Stimulated activated CD8-positive, alpha-beta memory T cell treated with anti-CD3 and anti-CD28 coated beads, Interleukin-7, amount 100 ng/mL, for 48 hours (primary cell): ENCODE results near the gene SHCBP1.

Source experiments
- DNase-seq, 2 donors: peaks; one replicate each; pipeline ENCODE4 v3.0.0-alpha.2; 2020; ENCODE audit warnings: low read depth in 1 of 2; ENCODE audit errors: extremely low read depth in 1 of 2

The SHCBP1 gene

DNA sequence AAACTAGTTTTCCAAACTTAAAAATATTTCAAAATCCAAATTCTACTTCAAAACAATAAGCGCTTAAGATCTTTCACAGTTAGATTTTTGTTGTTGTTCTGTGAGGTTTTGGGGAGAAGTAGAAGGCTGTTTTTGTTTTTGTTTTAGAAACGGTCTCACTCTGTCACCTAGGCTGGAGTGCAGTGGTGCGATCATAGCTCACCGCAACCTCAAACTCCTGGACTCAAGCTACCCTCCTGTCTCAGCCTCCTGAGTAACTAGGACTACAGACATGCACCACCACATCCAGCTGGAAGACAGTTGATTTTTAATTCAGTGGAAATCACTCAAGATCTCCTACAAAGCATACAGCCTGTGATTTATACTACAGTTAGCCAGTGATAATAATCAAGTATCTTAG lies 2.7 kb downstream of the SHCBP1 start:
- DNase-seq, result no peak

DNA sequence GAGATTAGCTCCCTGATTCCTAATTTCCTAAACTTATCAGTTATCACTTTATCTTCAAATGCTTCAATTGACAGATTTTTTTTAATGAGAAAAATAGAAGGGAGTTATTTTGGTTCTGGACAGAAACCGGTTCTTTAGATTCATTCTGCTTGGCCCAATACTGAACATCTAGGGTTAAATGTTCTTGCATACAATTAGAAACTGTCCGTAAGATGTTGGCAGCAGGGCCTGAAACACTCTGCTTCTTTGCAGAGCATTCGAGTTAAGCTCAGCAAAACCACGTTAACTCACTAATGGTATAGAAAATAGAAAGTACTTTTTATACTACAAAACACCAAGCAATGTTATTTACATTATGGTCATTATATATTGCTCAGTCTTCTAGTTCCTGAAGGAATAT lies 7.2 kb downstream of the SHCBP1 start:
- DNase-seq, result no peak

DNA sequence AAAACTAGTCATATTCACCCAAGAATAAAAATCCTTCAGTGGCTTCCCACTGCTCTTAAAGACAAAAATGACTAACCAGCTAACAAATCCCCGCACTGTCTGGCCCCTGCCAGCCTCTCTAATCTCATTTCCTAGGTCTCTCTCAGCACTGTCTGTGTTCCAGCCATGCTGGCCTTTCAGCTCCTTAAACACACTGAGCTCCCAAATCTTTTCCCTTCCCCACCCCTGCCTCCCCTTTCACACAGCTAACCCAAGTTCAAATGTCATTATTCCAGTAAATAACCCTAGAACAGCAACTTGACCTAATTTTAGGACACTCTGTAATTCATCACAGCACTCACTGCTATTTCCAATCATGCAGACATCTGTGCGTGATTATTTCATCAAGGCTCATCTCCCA lies 7.8 kb downstream of the SHCBP1 start:
- DNase-seq, result no peak

DNA sequence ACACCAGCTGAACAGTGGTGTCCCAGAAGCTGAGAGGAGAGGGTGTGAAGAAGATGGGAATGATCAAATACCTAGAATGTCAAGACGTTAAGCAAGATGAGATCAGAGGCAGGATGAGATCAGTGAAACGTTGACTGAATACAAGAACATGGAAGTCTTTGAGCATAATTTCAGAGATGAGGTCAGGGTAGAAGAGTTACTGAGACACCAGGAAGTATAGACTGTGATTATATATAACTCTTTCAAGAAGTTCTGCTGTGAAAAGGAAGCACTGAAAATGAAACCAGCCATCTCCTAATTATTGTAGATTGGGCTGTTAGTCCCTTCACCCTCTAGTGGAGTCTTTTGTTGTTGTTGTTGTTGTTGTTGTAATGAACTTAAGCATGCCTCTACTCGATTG lies 9.1 kb downstream of the SHCBP1 start:
- no peak for DNase-seq

DNA sequence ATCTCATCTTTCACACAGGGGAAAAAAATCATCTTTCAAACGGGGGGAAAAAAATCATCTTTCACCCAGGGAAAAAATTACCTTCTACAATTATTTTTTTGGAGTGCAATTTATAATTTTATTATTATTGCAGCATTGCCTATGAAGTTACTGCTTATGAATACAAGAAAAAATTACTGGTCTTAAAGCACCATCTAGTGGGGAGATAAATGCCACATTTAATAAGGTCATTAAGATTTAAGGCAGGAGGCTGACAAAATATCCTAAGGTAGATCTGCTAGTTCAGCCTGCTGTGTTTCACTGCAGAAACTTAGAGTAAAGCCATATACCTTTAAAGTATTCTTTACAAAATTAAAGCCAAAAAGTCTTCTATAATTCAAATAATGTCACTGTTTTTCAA lies 13.7 kb downstream of the SHCBP1 start:
- no peak for DNase-seq

DNA sequence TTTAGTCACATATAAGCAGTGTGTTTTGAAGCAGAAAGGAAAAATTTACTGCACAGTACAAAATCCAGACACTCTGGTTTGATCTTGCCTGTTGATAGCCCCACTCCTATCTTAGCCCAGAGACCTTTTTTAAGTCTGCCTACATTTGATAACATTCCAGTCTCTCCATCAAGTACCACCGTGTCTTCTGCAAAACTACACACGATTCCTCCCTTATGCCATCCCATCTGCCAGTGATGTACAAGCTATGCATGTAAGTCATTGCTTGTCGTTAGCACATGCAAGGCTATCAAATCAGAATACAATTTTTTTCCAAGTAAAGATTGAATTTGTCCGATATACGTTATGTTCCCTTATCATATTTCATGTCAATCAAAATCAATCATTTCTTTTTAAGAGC lies 14.9 kb downstream of the SHCBP1 start:
- DNase-seq, result no peak

DNA sequence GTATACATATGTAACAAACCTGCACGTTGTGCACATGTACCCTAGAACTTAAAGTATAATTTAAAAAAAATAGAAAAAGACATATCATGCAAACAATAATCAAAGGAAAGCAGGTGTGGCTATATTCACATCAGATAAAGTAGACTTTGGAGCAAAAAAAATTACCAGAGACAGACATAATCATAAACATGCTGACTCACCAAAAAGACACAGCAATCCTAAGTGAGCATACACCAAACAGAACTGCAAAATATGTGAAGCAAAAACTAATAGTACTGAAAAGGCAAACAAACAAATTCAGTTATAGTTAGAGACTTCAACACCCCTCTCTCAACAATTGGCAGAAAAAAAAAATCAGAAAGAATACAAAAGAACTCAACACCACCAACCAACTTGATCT lies 29.9 kb downstream of the SHCBP1 start:
- DNase-seq, result no peak

DNA sequence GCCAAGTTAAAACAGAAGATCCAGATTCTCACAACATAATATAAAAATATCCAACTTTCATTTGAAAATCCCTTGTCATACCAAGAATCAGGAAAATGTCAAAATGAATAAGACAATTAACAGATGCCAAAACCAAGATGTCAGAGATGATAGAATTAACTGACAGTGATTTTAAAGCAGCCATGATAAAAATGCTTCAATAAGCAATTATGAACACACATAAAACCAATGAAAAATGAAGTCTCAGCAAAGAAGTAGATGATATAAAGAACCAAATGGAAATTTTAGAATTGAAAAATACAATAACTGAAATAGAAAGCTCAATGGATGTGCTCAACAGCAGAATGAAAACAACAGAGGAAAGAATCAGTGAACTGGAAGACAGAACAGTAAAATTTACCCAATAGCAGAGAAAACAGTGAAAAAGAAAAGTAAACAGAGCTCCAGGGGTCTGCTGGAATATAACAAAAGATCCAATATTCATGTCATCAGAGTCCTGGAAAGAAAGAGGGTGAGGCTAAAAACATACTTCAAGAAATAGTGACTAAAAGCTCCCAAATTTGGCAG lies 35.1 kb downstream of the SHCBP1 start:
- no peak for DNase-seq

DNA sequence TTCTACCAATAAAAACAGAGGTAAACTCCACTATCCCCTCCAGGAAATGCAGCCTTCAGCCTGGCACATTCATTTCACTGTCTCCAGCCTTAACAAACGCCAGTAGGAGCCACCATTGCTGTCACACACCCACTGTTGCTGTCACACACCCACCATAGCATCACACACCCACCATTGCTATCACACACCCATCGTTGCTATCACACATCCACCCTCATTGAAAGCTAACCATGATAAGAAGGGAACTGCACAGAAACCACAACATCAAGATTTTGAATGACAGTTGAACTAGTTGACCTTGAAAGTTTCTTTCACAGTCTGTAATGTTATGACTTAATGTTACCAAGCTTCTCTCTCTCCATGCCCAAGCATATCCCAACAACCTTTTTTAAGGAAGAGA lies 38.1 kb downstream of the SHCBP1 start:
- DNase-seq, result no peak

DNA sequence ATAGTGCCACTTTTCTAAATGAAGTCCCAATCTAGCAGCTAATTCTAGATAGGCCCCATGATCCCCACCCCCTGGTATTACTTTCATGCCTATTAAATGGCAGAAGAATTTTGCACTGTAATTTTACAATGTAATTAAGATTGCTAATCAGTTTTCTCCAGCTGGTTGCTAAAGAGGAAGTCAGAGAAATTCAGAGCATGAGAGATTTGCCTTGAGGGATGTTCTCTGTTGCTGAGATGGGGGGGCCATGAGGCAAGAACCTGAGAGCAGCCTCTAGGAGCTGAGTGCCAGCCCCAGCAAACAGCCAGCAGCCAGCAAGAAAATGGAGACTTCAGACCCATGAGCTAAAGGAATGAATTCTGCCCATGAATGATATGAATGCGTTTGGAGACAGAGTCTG lies 38.9 kb downstream of the SHCBP1 start:
- no peak for DNase-seq

DNA sequence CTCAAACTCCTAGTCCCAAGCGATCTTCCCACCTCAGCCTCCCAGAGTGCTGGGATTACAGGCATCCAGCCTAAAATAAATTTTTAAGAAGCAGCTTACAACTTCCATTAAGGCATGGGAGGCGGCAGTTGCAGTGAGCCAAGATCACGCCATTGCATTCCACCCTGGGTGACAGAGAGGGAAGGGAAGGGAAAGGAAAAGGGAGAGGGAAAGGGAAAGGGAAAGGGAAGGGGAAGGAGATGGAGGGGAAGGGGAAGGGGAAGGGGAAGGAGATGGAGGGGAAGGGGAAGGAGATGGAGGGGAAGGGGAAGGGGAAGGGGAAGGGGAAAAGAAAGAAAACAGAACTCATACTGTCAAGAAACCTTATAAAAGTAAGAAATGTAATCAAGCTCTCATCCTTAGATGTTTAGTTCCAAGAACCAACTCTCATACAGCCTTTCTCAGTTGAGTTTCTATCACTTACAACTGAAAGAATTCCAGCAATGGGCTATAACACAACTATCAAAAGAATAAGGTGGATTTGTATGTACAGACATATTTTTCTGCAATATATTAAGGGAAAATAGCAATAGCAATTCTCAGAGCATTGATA lies 43.1 kb downstream of the SHCBP1 start:
- no peak for DNase-seq

DNA sequence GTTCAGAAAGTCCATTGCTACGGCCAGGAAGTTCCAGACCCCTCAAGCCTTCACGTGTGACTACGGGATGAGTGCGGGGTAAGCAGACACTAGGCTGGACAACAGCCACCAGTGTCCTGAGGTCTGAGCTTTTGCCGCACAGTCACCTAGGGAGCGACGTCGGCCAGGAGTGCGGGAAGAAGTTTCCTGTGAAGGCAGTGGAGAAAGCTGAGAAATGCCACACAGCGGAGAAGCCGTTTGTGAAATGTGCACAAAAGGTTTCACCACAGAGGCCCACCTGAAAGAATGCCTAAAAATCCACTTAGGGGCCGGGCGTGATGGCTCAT lies 47.4 kb downstream of the SHCBP1 start:
- DNase-seq, result no peak

DNA sequence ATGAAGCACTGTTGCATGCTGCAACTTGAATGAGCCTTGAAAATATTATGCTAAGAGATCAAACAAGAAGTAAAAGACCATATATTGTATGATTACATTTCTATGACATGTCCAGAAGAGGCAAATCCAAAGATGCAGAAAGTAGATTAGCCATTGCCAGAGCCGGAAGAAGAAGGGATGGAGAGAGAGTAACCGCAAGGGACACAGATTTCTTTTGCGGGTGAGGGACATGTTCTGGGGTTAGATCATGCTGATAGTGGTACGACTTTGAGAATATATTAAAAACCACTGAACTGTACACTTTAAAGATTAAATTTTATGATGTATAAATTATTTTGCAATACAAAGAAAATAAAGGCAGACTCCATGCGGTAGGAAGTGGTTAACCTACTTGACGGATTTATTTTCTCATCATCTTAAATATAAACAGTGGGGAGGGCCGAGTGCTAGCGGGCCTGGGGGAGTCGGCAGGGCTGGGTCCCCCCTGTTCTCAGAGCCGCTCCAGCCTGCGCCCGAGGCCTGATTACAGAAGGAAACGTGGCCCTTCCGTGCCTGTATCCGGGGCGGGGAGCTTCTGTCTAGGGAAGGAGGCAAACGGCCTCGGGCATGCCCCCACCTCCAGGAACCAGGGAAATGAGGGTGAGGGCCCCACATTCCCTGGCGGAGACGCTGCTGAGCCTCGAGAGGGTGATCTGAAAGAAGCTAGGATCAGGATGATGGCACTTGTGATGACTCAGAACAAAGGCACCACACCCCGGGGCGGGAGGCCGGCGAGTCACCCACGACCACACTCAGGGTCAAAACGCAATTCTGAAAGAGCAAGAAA lies 48.0 kb downstream of the SHCBP1 start:
- no peak for DNase-seq

DNA sequence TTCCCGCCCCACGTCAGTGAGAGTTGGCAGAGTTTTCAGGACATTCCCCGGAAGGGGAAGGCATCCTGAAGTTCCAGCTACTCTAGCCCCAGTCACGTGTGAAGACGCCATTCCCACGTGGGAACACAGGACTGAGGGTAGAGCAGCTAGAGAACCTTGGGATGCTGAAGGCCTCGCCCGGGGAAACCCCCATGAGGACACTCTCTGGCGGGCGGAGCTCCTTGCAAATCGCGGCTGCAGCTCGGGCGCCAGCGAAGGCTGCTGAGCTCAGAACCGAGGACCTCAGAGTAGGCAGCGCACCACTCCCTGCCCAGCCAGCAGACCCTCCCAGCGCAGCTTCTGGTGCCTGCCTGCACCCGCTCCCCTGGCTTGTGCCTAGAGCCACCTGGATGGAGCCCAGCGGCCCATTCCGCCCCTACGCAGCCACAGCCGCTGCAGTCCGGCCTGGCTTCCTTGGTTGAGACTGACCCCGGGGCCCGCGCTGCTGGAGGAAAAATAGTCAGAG lies 51.9 kb downstream of the SHCBP1 start:
- no peak for DNase-seq

DNA sequence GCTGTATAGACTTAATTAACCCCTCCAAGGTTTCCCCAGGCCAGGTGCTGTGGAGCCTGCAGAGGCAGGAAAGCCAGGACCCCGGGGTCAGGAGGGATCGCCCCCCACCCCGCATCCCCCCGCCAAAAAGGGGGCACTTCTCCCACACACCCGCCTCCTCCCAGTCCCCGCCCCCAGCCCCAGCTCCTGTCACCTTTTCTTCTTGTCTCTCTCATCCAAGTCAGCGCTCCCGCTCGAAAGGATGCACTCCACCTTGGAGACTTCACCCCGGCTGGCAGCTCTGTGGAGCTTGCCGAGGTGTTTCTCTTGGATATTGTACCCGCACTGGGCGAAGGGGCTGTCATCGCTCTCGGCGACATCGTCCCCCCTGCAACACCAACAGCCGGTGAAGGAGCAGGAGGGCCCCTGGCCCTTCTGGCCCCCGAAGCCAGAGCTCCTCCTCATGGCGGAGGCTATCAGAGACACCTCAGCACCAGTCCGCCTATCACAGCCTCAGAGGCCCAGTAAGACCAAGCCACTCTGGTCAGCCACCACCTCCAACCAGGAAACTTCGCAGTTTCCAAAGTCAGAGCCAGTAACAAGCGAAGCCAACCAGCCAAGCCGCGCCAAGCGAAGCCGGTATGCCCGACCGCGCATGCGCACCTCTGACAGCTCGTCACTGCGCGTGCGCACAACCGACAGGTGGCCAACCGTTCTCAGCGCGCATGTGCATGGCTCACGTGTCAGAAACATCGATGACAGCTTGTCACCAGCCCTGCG lies 52.5 kb downstream of the SHCBP1 start:
- no peak for DNase-seq

DNA sequence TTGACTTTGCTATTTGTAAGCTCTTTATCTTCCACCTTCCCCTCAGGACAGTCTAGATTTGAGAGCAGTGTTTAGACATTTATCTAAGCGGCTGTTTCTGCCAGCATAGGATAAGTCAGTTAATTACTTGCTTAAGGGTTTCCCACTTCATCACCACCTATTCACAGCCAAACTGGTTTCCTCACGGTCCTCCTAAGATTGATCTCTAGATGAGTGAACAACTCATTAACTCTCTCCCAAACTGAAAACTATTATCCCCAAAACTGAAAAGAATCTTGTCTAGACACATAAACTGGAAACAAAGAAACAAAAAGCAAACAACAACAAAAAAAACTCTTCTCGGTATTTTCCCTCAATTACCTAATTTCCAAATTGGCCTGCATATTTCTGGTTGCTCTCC lies 58.2 kb downstream of the SHCBP1 start:
- no peak for DNase-seq

DNA sequence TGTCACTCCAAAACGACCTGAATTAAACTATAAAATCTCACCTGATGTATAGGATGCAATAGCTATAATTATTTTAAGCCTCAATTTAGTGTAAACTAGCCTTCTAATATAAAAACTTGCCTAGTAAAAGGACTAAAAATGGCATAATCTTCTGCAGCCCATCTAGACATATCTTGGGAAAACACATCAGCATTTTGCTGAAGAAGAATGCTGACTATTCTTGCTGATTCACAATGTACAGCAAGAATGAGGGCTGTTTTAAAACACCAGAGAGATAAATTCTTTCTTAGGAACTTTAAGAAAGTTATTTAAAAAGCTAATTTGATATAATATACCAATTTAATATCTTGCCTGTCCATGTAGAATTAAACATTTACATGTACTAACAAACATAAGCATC lies 63.2 kb downstream of the SHCBP1 start:
- no peak for DNase-seq

DNA sequence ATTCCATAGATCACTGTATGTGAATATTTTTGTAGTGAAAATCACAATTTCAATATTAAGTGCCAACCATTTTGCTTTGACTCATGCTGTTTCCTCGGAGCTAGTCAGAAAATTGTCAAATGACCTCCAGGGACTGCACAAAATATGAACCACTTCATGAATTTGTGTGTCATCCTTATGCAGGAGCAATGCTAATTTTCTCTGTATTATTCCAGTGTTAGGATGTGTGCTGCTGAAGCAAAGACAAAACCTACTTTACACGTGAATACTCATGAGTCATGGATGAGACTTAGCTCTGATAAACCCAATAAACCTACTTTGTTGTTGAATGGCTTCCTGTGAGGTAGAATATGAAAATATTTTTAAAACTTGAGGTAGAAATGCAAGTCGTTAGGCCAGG lies 65.2 kb downstream of the SHCBP1 start:
- no peak for DNase-seq

DNA sequence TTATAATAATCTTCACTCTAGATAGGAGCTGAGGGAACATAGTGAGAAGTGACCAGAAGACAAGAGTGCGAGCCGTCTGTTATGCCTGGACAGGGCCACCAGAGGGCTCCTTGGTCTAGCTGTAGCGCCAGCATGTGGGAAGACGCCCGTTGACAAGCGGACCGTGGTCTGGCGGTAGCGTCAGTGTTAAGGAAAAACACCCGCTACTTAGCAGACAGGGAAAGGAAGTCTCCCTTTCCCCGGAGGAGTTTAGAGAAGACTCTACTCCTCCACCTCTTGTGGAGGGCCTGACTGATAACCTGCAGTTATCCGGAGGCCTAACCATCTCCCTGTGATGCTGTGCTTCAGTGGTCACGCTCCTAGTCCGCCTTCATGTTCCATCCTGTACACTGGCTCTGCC lies 66.7 kb downstream of the SHCBP1 start:
- peak in 1 of 2 donors; percentile 34 for DNase-seq

DNA sequence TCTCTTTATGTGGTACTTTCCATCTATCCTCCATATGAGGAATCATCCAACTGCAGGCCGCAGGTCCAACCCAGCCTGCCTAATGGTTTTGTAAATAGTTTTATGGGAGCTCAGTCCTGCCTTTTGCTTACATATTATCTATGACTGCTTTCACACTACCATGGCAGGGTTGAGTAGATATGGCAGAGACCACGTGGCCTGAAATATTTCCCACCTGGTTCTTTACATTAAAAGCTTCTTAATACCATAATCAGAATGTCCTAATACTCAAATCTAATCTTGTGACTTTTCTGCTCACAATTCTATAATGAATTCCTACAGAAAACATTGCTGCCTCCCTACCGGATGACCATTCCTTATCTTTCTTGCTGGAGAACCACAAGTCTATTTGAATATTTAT lies 71.7 kb downstream of the SHCBP1 start:
- no peak for DNase-seq
